ENCODE results near the gene MACROD2. TPM values are rescaled to one million over a fixed set of nuclear protein-coding genes. Genes with fewer than 3 reads are reported as not detected.

The MACROD2 gene
- total and polyA plus RNA-seq, 7 donors, result 0.20 to 4.8 (median 0.87) TPM

DNA sequence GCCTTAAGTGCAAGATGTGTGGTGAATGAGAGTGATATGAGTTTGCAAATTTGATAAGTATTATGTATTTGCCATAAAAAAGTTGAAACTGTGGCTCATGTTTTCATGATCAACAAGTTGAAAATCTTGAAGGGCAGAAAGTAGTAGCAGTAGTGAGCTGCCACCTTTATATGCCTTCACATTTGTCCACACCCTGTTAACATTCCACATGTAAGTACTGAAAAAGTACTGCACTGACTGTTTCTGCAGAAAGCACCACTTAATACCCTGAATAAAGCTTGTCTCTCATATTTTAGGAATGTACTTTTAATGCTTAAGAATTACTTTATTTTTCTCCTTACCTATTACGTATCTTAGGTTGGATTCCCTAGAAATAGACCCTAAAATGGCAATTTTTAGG is 296.2 kb downstream of the MACROD2 start:
- intact Hi-C loops (cut with DNase I), result no loop called here
- H3K27ac ChIP-seq, result no peak overlapping the region
- WGBS, 3 donors, result 75 to 93% (median 93%) methylated on average over 1 of the region's 1 CpG

GRCh38 chr20:14295238-14295637 is 299.9 kb downstream of the MACROD2 start:
- ATAC-seq, result no peak
- no peaks in the 10 kb centered on the region for H3K4me1 ChIP-seq
- H3K27ac ChIP-seq, result no peak overlapping the region
- H3K9me3 ChIP-seq, result no peaks in the 10 kb centered on the region
- WGBS, 3 donors, result 25 to 40% (median 31%) methylated on average over 2 of the region's 2 CpGs
- DNase-seq, result no peak
- intact Hi-C loops (cut with DNase I), result no loop called here
- H3K36me3 ChIP-seq (ENCODE audit: insufficient read depth in 1 of 2, low read depth in 1 of 2), result no peaks in the 10 kb centered on the region
- no peak overlapping the region for H3K4me3 ChIP-seq
- TF ChIP-seq, protein P1, sequence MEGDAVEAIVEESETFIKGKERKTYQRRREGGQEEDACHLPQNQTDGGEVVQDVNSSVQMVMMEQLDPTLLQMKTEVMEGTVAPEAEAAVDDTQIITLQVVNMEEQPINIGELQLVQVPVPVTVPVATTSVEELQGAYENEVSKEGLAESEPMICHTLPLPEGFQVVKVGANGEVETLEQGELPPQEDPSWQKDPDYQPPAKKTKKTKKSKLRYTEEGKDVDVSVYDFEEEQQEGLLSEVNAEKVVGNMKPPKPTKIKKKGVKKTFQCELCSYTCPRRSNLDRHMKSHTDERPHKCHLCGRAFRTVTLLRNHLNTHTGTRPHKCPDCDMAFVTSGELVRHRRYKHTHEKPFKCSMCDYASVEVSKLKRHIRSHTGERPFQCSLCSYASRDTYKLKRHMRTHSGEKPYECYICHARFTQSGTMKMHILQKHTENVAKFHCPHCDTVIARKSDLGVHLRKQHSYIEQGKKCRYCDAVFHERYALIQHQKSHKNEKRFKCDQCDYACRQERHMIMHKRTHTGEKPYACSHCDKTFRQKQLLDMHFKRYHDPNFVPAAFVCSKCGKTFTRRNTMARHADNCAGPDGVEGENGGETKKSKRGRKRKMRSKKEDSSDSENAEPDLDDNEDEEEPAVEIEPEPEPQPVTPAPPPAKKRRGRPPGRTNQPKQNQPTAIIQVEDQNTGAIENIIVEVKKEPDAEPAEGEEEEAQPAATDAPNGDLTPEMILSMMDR (IDR thresholded peaks at IDR 0.05), result no peak
- H3K27me3 ChIP-seq (ENCODE audit: insufficient read depth in 3 of 3, low read length in 2 of 3), result no peaks in the 10 kb centered on the region

More for the DNA sequence above, 296.2 kb downstream of the MACROD2 start:
- Histone ChIP-seq H3K4me3 (no peak overlapping the region), H3K27me3 (ENCODE audit: insufficient read depth in 3 of 3, low read length in 2 of 3) (no peaks in the 10 kb centered on the region), H3K9me3 (no peaks in the 10 kb centered on the region), H3K36me3 (ENCODE audit: insufficient read depth in 1 of 2, low read depth in 1 of 2) (no peaks in the 10 kb centered on the region), H3K4me1 (no peaks in the 10 kb centered on the region)
- no peak for ATAC-seq
- TF ChIP-seq, protein P1 (IDR thresholded peaks at IDR 0.05), result no peak
- DNase-seq, result no peak

DNA sequence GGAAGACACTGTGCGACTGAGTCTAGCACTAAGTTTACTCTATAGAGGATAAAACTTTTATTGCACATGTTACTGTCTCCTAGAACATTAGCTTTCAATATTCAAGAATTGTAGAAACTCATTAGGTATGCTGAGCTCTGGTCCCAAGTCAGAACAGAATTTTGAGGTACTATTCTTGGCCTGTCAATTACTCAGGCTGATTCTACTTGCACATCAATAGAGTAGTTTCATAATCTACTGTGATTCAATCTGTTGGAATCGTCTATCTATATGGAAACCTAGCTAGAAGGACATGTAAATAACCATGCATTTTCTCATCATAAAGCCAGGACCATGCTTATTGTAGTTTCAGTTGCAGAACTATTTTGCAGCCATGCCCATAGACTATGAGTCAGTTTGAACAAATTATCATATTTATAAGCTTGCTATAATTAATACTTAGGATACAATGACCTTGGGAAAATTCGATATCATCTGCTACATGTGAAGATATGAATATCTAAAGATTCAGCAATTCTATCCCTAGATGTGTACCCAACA is 300.5 kb downstream of the MACROD2 start:
- Histone ChIP-seq H3K36me3 (ENCODE audit: insufficient read depth in 1 of 2, low read depth in 1 of 2) (no peaks in the 10 kb centered on the region), H3K27me3 (ENCODE audit: insufficient read depth in 3 of 3, low read length in 2 of 3) (no peaks in the 10 kb centered on the region), H3K4me1 (no peaks in the 10 kb centered on the region), H3K9me3 (no peaks in the 10 kb centered on the region), H3K27ac (no peak overlapping the region), H3K4me3 (no peak overlapping the region)
- WGBS, 3 donors, result 49 to 53% (median 51%) methylated on average over 3 of the region's 3 CpGs
- no peak for DNase-seq
- no peak for ATAC-seq
- intact Hi-C loops (cut with DNase I), result no loop called here
- TF ChIP-seq, protein P1 (IDR thresholded peaks at IDR 0.05), result no peak

GRCh38 chr20:14299831-14300230 is 304.5 kb downstream of the MACROD2 start:
- TF ChIP-seq, protein P1 (IDR thresholded peaks at IDR 0.05), result no peak
- Histone ChIP-seq H3K4me3 (no peak overlapping the region), H3K27me3 (ENCODE audit: insufficient read depth in 3 of 3, low read length in 2 of 3) (no peaks in the 10 kb centered on the region), H3K36me3 (ENCODE audit: insufficient read depth in 1 of 2, low read depth in 1 of 2) (no peaks in the 10 kb centered on the region), H3K4me1 (no peaks in the 10 kb centered on the region), H3K9me3 (peaks cover 4% of the 10 kb centered on the region), H3K27ac (no peak overlapping the region)
- ATAC-seq (no peak), DNase-seq (no peak)
- intact Hi-C loops (cut with DNase I), result no loop called here
- WGBS, 3 donors, result 86 to 90% (median 89%) methylated on average over 4 of the region's 4 CpGs

DNA sequence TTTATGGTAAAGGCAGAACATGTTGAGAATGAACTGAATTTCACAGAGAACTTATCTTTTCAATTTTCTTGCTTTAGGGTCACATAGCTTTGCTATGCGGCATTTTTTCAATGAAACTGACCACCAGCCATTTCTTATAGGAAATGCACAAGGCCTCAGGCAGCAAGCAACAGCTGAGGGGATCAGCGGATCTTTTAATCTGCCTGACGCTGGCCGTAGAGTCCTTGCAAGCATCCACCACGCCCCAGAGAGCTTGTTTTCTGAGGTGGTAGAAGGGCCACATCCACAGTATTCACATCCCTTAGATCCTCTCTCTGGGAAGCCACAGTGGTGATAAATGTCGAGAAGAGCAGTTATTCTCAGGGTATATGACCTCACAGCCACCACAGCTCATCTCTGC is 307.8 kb downstream of the MACROD2 start:
- intact Hi-C loops (cut with DNase I), result no loop called here
- Histone ChIP-seq H3K27me3 (ENCODE audit: insufficient read depth in 3 of 3, low read length in 2 of 3) (no peaks in the 10 kb centered on the region), H3K4me1 (no peaks in the 10 kb centered on the region), H3K36me3 (ENCODE audit: insufficient read depth in 1 of 2, low read depth in 1 of 2) (no peaks in the 10 kb centered on the region), H3K27ac (no peak overlapping the region), H3K9me3 (peaks cover 4% of the 10 kb centered on the region), H3K4me3 (no peak overlapping the region)
- TF ChIP-seq, protein P1 (IDR thresholded peaks at IDR 0.05), result no peak
- ATAC-seq (no peak), DNase-seq (no peak)
- 64 to 71% (median 69%) methylated on average over 6 of the region's 6 CpGs for WGBS, 3 donors

All from psoas muscle (tissue), 8 donors.